ENCODE measurements around the gene FAM118A.

FAM118A gene

DNA sequence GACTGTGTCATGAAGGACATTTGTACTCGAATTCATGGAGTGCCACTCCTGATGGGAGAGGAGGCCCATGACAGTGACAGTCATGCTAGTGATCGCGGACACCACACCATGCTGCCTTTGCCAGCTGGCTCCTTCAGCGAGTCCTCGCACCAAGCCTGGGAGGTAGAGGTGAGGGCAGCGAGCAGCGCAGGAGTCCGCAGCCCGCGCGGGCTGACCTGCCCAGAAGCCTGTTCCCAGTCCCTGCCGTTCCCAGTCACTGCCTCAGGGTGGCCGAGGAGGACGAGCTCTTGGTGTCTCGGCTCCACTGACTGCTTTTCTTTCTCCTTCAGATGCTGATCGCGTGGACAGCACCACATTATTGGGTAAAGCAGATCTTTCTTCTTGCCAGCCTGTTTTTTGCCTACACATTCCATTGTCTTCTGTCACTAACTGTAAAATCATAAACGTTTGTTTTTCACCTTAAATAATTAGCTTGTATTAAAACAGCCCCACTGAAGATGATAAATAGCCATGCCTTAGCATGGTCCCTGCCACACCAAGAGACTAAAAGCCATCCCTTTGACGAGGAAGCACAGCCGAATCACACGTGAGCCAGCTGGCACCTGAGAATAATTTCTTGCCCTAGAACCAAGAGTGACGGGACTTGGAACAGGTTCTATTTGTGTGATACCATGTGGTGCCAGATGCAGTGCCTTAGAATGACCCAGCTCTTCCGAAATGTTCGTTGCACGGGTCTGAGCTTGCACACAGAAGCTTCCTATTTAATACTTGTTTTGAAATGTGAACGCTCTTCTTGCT is 25.5 kb downstream of the FAM118A start:
- TF ChIP-seq, protein P1, sequence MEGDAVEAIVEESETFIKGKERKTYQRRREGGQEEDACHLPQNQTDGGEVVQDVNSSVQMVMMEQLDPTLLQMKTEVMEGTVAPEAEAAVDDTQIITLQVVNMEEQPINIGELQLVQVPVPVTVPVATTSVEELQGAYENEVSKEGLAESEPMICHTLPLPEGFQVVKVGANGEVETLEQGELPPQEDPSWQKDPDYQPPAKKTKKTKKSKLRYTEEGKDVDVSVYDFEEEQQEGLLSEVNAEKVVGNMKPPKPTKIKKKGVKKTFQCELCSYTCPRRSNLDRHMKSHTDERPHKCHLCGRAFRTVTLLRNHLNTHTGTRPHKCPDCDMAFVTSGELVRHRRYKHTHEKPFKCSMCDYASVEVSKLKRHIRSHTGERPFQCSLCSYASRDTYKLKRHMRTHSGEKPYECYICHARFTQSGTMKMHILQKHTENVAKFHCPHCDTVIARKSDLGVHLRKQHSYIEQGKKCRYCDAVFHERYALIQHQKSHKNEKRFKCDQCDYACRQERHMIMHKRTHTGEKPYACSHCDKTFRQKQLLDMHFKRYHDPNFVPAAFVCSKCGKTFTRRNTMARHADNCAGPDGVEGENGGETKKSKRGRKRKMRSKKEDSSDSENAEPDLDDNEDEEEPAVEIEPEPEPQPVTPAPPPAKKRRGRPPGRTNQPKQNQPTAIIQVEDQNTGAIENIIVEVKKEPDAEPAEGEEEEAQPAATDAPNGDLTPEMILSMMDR (conservative IDR thresholded peaks at IDR 0.05): peak; percentile 49
- H3K27ac ChIP-seq: peak overlapping the region; percentile 96

DNA sequence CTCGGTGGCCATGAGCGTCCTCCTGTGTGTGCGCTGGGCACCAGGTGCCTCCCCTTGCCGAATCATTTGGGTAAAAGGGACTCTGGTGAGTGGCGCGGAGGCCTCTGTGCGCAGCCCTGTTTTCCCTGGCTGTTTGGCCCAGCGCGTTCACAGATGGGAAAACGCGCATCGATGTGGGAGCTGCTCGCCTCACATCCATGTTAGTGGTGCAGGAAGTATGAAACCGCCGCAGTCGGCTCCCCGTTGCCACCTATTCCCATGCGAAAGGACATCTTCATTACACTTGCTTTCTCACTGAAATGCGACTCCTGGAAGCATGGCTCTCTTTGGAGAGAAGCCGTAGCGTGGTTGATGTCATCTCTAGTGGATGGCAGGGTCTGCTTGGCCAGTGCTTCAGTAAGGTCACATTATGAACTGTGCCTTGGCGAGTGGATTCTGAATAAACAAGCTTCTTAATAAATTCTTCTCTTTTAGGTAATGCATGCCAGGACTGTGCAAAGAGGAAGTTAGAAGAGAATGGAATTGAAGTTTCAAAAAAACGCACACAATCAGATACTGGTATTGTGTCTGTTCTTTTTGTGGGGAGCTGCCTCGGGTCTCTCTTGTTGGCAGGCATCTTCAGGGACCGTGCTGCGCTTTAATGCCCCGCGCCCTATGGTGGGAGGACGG is 26.3 kb downstream of the FAM118A start:
- TF ChIP-seq, protein P1 (conservative IDR thresholded peaks at IDR 0.05): no peak
- H3K27ac ChIP-seq: peak overlapping the region; percentile 96

DNA sequence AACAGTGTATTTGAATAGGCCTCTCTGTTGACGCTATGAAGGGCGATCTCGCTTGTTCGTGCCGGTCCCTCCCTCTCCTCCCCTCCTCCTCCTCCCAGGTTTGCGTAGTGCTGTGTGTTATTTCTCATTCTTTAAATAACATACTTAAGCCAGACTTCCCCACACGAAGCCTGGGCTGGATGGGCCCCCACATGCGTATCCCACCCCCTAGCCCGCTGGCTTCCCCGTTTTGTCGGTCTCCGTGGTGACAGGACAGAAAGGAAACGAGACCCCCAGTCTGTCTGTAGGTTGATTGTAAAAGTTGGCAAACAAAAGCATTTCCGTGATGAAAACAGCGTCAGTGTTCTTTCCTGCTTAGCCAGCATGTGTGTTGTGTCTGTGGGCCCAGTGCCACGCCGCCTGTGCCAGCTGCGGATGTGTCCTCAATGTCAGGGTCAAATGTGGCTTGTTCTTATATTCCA is 27.3 kb downstream of the FAM118A start:
- peak overlapping the region; percentile 96 for H3K27ac ChIP-seq
- TF ChIP-seq, protein P1 (conservative IDR thresholded peaks at IDR 0.05): no peak

DNA sequence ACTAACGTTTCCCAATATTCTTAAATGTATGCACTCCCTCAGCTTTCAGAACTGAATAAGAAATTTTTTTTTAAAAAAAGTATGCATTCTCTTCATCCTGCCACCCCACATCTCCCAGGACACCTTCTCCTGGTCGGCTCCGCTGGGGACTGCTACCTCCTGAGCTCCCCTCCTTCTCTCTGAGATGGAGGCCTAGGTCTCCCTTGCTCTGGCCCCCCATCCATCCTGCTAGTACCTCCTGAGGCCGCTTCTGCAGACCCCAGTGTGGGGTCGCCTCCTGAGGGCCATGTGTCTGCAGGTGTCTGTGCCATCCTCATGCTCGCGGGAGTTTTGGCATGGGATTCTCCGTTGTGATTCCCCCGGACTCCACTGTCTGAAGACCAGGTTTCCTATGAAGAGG is 27.8 kb downstream of the FAM118A start:
- TF ChIP-seq, protein P1 (conservative IDR thresholded peaks at IDR 0.05): no peak
- H3K27ac ChIP-seq: peak overlapping the region; percentile 96

DNA sequence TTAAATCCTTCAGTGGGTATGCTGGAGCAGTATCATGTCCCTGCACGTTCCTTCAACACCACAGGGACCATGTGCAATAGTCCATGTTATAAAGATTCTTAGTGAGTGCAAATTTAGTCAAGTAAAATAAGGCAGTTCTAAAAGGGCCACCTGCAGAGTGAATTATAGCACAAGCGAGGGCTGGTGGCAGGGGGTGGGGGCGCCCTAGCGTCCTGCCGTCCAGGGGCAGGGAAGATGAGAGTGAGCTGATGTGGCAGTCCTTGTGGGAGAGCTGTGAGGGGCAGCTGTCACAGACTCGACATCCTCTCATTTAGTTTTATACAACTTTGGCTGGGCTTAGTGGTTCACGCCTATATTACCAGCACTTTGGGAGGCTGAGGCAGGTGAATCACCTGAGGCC is 29.1 kb downstream of the FAM118A start:
- H3K27ac ChIP-seq: peak overlapping the region; percentile 96; the same call in 1 of the 2 replicates

DNA sequence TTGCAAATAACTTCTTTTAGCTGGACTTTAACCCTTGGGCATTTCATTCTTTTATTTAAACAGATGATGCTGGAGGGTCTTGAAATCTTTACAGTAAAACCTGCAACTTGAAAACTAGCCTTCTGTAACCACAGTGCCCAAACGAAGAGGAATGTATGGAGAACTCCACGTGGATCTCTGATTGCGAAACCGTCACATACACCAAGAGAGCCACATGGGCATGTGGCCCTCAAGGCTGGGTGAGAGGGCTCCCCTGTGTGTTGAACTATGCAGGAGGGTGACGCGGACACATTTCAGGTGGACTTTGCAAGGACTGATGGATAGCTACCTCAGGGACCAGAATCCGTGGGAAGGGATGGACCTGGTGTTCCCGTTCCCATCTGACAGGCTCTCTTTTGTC is 30.6 kb downstream of the FAM118A start:
- H3K27ac ChIP-seq: no peak overlapping the region; the same call in 1 of the 2 replicates
- TF ChIP-seq, protein P1 (conservative IDR thresholded peaks at IDR 0.05): no peak

More for the DNA sequence above, 29.1 kb downstream of the FAM118A start:
- TF ChIP-seq, protein P1 (conservative IDR thresholded peaks at IDR 0.05): no peak

GRCh38 chr22:45341498-45341897 is 31.8 kb downstream of the FAM118A start:
- TF ChIP-seq, protein P1 (conservative IDR thresholded peaks at IDR 0.05): no peak
- H3K27ac ChIP-seq: no peak overlapping the region; the same call in 1 of the 2 replicates
